Thyroid gland (tissue), 4 donors: ENCODE measurements around the gene NPBWR2. TPM values are rescaled to one million over a fixed set of nuclear protein-coding genes. Genes with fewer than 3 reads are reported as not detected.

Experiments used
- DNase-seq, 2 donors: peaks; one replicate each; pipeline ENCODE4 v3.0.0-alpha.2; 2019
- H3K27ac ChIP-seq, 3 donors: fragments of 200-600 bp; sonication (generic); 1 replicate in 2 of 3; 2 replicates in 1 of 3; pipeline ENCODE4 v1.5.1; 2016 to 2019; ENCODE audit warnings: mild to moderate bottlenecking in 1 of 3, moderate library complexity in 1 of 3
- H3K27me3 ChIP-seq: fragments of 200-600 bp; sonication (generic); one replicate; pipeline ENCODE4 v1.5.1; 2019
- H3K36me3 ChIP-seq, 2 donors: fragments of 200-600 bp; sonication (generic); one replicate each; pipeline ENCODE4 v1.5.1; 2016 to 2019
- H3K4me1 ChIP-seq, 2 donors: fragments of 200-600 bp; sonication (generic); one replicate each; pipeline ENCODE4 v1.5.1; 2017 to 2019
- H3K4me3 ChIP-seq, 3 donors: fragments of 200-600 bp; sonication (generic); replicated peaks in 1 of 3; 1 replicate in 2 of 3; 2 replicates in 1 of 3; pipeline ENCODE4 v1.5.1; 2016; ENCODE audit warnings: mild to moderate bottlenecking in 1 of 3
- H3K9me3 ChIP-seq: fragments of 200-600 bp; sonication (generic); one replicate; pipeline ENCODE4 v1.5.1; 2017
- POLR2A ChIP-seq, 2 donors: fragments of 450-650 bp; IDR thresholded peaks; one replicate each; pipeline ENCODE4 v1.6.1; 2017; ENCODE audit warnings: antibody characterized with exemption in 2 of 2, mild to moderate bottlenecking in 2 of 2, moderate library complexity in 1 of 2
- WGBS, 2 donors: methylation state at CpG; one replicate each; pipeline ENCODE4 v1.1.5; 2017; 5-methylcytosine and 5-hydroxymethylcytosine counted together
- intact Hi-C: fragments of 100-400 bp; cut with DNase I; formaldehyde crosslinking; loops from one replicate; pipeline ENCODE4 v1.15.1; 2023
- total RNA-seq, 4 donors: library from RNA; depleted of rRNA; stranded (reverse); fragments of >200 nt; gene quantifications; one replicate each; pipeline ENCODE4 v1.2.3, GENCODE V29; 2016
- TF ChIP-seq, protein P1 (sequence below), 6 experiments: fragments of 200-600 bp in 3 of 6; fragments of 450-650 bp in 3 of 6; sonication (generic) in 3 of 6; IDR thresholded peaks; one replicate each; pipeline ENCODE4 v1.5.1; 2016 to 2019; ENCODE audit warnings: antibody characterized with exemption in 6 of 6, mild to moderate bottlenecking in 2 of 6, inconsistent platforms in 1 of 6, moderate library complexity in 1 of 6

The NPBWR2 gene
- total RNA-seq, 4 donors from 2014 or later: not detected

DNA sequence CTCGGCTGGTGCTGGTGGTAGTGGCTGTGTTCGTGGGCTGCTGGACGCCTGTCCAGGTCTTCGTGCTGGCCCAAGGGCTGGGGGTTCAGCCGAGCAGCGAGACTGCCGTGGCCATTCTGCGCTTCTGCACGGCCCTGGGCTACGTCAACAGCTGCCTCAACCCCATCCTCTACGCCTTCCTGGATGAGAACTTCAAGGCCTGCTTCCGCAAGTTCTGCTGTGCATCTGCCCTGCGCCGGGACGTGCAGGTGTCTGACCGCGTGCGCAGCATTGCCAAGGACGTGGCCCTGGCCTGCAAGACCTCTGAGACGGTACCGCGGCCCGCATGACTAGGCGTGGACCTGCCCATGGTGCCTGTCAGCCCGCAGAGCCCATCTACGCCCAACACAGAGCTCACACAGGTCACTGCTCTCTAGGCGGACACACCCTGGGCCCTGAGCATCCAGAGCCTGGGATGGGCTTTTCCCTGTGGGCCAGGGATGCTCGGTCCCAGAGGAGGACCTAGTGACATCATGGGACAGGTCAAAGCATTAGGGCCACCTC lies 8.8 kb downstream of the NPBWR2 start:
- no peaks in the 10 kb centered on the region for H3K27me3 ChIP-seq

DNA sequence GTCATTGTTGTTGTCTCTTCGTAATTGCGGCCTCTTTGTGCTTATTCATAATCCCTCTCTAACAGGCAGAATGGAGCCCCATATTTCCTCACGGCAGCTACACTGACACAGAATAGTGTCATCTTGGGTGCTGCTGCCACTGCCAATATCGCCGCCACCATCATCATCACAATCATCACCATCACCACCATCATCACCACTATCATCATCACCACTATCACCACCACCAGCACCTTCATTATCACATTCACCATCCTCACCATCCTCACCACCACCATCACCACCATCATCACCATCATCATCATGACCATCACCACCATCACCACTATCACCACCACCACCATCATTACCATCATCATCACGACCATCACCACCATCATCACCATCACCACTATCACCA lies 10.8 kb downstream of the NPBWR2 start:
- no peaks in the 10 kb centered on the region for H3K36me3 ChIP-seq
- TF ChIP-seq POLR2A (IDR thresholded peaks at IDR 0.05): no peak
- TF ChIP-seq, protein P1, sequence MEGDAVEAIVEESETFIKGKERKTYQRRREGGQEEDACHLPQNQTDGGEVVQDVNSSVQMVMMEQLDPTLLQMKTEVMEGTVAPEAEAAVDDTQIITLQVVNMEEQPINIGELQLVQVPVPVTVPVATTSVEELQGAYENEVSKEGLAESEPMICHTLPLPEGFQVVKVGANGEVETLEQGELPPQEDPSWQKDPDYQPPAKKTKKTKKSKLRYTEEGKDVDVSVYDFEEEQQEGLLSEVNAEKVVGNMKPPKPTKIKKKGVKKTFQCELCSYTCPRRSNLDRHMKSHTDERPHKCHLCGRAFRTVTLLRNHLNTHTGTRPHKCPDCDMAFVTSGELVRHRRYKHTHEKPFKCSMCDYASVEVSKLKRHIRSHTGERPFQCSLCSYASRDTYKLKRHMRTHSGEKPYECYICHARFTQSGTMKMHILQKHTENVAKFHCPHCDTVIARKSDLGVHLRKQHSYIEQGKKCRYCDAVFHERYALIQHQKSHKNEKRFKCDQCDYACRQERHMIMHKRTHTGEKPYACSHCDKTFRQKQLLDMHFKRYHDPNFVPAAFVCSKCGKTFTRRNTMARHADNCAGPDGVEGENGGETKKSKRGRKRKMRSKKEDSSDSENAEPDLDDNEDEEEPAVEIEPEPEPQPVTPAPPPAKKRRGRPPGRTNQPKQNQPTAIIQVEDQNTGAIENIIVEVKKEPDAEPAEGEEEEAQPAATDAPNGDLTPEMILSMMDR (IDR thresholded peaks at IDR 0.05): no peak
- no peak overlapping the region for H3K4me3 ChIP-seq
- H3K27me3 ChIP-seq: no peaks in the 10 kb centered on the region
- WGBS, 2 donors: 86 to 89% methylated on average over 6 of the region's 6 CpGs
- H3K9me3 ChIP-seq: no peaks in the 10 kb centered on the region
- no peak for DNase-seq
- intact Hi-C loops: no loop called here
- no peak overlapping the region for H3K27ac ChIP-seq
- H3K4me1 ChIP-seq: no peaks in the 10 kb centered on the region

More for the DNA sequence above, 8.8 kb downstream of the NPBWR2 start:
- Histone ChIP-seq H3K27ac (no peak overlapping the region), H3K36me3 (no peaks in the 10 kb centered on the region), H3K4me1 (peaks cover 11% of the 10 kb centered on the region in 2 donors), H3K4me3 (no peak overlapping the region), H3K9me3 (no peaks in the 10 kb centered on the region)
- TF ChIP-seq, protein P1 (IDR thresholded peaks at IDR 0.05): no peak
- TF ChIP-seq POLR2A (IDR thresholded peaks at IDR 0.05): no peak
- WGBS, 2 donors: 94 to 98% methylated on average over 17 to 28 of the region's 28 CpGs
- intact Hi-C loops: no loop called here
- DNase-seq: no peak

- 81 to 84% methylated on average over 5 to 11 of the region's 11 CpGs for WGBS, 2 donors
These were observed 11.4 kb downstream of the NPBWR2 start for GRCh38 chr20:64095927-64096326.

DNA sequence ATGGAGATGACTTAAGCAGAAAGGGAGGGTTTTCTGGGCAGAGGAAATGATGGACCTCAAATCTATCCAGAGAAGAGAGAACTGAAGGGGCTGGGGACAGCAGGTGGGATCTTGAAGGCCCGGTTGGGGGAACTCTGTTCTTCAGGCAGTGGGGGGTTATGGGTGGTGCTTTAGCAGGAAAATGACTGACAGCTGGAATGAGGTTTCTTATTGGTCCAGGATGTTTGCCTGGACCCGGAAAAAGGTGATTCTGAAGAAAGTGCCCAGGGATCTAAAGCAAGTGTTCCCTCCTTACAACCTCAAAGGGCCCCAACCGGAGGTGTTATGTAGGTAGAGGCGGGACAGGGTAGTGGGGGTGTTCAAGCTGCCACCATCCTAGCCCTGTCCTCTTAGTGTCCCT lies 11.9 kb downstream of the NPBWR2 start:
- Histone ChIP-seq H3K4me1 (no peaks in the 10 kb centered on the region), H3K36me3 (no peaks in the 10 kb centered on the region), H3K9me3 (no peaks in the 10 kb centered on the region), H3K27ac (no peak overlapping the region), H3K4me3 (no peak overlapping the region), H3K27me3 (no peaks in the 10 kb centered on the region)
- intact Hi-C loops: no loop called here
- 77 to 88% methylated on average over 4 of the region's 4 CpGs for WGBS, 2 donors
- no peak for DNase-seq
- TF ChIP-seq, protein P1 (IDR thresholded peaks at IDR 0.05): no peak
- no peak for TF ChIP-seq POLR2A (IDR thresholded peaks at IDR 0.05)

More at GRCh38 chr20:64095927-64096326, 11.4 kb downstream of the NPBWR2 start:
- H3K27me3 ChIP-seq: no peaks in the 10 kb centered on the region
- H3K4me3 ChIP-seq: no peak overlapping the region
- TF ChIP-seq, protein P1 (IDR thresholded peaks at IDR 0.05): no peak
- TF ChIP-seq POLR2A (IDR thresholded peaks at IDR 0.05): no peak
- no peaks in the 10 kb centered on the region for H3K4me1 ChIP-seq
- intact Hi-C loops: no loop called here
- H3K27ac ChIP-seq: no peak overlapping the region
- H3K36me3 ChIP-seq: no peaks in the 10 kb centered on the region
- H3K9me3 ChIP-seq: no peaks in the 10 kb centered on the region
- DNase-seq: no peak

DNA sequence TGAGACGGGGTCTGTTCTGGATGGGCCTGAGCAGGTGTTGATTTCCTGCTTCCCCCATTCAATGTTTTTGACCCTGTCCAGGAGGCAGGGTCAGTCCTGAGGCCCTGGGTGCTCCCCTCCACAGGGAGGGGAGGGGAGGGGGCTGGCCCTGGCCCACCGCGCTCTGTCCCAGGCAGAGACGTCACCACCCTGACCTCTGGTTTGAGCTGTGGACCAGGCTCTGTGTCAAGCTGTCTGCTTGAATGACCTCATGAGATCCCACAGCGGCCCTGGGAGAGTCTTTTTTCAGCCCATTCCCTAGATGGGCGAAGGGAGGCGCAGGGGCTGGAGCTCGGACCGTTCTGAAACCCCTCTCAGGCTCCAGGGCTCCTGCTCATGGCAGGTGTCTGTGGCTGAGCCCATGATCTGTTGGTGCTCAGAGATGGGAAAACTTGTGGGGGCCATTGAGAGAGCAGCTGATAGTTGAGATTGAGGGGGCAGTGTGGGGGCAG lies 14.3 kb downstream of the NPBWR2 start:
- H3K36me3 ChIP-seq: no peaks in the 10 kb centered on the region
- TF ChIP-seq, protein P1 (IDR thresholded peaks at IDR 0.05): no peak
- no peak for TF ChIP-seq POLR2A (IDR thresholded peaks at IDR 0.05)
- no peak for DNase-seq
- WGBS, 2 donors: 50 to 60% methylated on average over 2 to 8 of the region's 9 CpGs
- intact Hi-C loops: no loop called here
- no peak overlapping the region for H3K27ac ChIP-seq
- H3K9me3 ChIP-seq: no peaks in the 10 kb centered on the region
- no peaks in the 10 kb centered on the region for H3K4me1 ChIP-seq
- no peak overlapping the region for H3K4me3 ChIP-seq
- H3K27me3 ChIP-seq: no peaks in the 10 kb centered on the region
